Stimulated activated CD8-positive, alpha-beta memory T cell treated with anti-CD3 and anti-CD28 coated beads, Interleukin-15, amount 100 ng/mL, for 48 hours (primary cell): ENCODE data around the gene MGRN1.
A peak's percentile ranks its signal among the peaks of the same experiment; 100 is the strongest.

Experiments
- DNase-seq, 2 donors: peaks; one replicate each; pipeline ENCODE4 v3.0.0-alpha.2; 2020; ENCODE audit warnings: low read depth in 2 of 2

Gene MGRN1

DNA sequence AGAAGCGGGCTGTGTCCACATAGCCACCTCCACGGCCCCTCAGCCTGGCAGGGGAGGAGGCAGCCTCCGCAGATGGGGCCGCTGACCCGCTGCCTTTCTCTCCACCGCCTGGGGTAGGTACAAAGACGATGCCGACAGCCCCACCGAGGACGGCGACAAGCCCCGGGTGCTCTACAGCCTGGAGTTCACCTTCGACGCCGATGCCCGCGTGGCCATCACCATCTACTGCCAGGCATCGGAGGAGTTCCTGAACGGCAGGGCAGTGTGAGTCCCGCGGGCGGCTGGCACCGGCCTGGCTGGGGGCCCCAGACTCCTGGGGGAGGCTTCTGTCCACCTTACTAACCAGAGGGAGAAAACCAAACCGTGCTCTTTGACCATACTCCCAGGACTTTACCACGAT lies 27.9 kb downstream of the MGRN1 start:
- no peak for DNase-seq

DNA sequence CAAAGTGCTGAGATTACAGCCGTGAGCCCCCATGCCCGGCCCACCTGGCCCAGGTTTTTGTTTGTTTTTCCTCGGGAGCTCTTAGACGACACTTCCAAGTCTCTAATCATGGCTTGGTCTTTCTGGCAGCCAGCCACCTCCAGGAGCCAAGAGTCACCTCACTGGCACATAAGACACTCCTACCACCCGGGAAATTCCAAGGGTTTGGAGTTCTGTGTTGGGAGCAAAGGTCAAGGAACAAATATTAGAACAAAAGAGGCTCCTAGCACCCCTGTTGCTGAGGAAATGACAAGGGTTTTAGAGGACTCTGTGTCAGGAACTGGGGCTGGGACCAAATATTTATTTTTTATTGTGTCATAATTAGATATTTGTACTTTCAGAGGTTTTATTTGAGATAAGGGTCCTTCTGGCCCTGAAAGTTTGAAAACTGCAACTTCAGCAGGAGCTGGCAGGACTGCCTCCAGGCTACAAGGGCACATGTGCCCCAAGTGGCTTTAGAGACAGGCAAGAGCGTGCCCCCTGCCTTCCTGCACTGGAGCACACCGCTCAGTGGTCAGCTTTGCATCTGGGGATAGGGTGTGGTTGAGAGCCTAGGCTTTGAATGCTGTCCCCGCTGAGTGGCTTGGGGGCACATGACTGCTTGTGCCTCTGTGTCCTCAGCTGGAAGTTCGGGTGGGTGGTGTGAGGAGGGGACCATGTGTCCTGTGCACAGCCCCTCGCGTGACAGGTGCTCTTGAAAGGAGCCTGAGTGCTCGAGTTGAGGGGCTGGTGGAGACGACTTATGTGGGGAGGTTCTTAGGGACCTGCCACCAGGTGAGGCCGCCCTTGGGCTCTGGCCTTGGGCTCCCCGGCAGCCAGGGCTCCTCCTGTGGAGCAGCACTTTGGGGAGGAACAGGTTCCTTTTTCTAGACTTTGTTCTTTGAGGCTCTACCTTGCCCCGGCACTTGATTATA lies 29.7 kb downstream of the MGRN1 start:
- no peak for DNase-seq

- DNase-seq, result no peak
These were observed 30.5 kb downstream of the MGRN1 start for GRCh38 chr16:4654964-4655590.

- DNase-seq, result no peak
These were observed 31.2 kb downstream of the MGRN1 start for GRCh38 chr16:4655801-4656200.

DNA sequence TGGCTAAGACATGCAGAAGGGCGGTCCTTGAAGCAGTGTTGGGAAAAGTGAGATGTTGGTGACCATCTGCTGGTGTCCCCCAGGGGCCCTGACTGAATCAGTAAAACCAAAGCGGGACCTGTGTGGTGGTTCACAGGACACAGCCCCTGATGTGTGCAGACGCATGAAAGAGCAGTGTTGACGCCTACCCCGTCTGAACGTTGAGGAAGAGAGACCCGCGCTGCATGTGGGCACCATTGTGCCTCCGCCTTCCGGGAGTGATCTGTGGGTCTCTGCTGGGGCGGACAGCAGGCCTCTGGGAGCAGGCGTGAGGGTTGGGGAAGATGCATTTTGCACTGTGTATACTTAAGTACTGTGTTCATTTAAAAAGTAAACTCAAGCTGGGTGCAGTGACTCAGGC lies 31.6 kb downstream of the MGRN1 start:
- no peak for DNase-seq

DNA sequence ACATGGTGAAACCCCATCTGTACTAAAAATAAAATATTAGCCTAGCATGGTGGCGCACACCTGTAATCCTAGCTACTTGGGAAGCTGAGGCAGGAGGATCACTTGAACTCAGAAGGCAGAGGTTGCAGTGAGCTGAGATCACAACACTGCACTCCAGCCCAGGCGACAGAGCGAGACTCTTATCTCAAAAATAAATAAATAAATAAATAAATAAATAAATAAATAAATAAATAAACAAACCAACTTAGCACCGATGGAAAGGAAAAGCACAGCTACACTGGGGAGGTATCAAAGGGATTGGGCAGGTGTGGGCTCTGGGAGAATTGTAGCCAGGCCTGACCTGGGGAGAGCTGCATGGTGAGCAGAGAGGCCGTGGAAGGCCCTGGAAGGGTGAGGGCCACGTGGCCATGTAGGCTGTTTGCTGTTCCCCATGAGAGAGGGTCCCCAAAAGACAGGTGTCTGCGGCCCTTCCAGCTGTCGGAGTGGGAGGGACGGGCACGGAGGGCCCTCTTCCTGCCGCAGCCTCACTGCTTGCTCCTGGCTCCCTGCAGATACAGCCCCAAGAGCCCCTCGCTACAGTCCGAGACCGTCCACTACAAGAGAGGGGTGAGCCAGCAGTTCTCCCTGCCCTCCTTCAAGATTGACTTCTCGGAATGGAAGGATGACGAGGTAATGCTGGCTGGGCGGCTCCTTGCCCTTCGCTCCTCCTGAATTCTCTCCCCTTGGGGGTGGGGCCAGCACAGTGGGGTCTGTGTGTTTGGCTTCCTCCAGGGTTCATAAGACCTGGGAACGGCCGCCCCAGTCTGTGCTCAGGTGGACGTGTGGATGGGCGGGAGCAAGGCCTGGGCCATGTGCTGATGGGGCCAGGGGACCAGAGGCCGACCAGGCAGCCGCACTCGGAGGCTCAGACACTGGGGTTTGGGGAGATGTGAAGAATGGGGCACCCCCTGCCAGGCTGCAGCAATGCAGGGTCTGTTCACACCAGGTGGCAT lies 32.4 kb downstream of the MGRN1 start:
- no peak for DNase-seq

GRCh38 chr16:4659363-4660353 lies 35.0 kb downstream of the MGRN1 start:
- no peak for DNase-seq

DNA sequence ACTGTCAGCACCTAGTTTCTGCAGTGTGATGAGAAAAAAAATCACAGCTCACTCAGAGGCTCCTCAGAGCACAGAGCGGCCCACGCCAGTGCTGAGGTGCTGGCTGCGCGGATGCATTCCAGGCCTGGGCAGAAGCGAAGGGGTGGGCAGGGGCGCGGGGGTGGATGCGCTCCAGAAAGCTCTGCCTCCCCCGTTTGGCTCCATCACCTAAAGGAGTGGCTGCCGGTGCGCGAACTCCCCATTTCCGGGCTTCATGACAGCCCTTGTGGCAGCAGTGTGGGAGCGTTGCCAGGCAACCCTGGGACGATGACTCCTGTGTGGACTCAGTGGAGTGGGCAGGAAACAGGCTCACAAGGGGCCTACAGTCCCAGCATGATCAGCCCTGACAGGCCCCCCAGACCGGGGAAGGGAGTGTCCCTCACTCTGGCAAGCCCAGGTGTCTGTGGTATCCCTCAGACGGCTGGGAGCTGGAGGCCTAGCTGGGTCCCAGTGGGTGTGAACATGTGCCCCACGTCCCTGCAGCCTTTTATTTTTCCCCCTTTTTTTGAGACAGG lies 35.9 kb downstream of the MGRN1 start:
- peak; percentile 78 to 89 for DNase-seq

DNA sequence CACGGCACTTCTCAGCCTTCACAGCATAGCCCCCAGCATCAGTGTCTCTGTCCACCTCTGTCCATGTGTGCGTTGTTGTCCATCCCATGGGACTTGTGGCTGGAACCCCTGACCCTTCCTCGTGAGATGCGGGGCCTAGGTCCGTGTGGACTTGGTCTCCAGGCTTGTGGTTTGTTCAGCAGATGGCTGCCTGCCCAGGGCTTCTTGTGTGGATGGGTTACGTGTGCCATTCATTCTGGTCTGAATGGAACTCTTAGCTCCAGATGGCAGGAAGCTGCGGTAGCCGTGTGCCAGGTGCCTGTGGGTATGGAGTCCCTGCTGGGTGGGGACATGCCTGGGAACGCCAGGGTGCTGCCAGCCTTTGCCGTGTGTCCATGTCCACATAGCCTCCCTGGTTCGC lies 37.0 kb downstream of the MGRN1 start:
- DNase-seq, result no peak

GRCh38 chr16:4663465-4663776 lies 38.8 kb downstream of the MGRN1 start:
- no peak for DNase-seq

DNA sequence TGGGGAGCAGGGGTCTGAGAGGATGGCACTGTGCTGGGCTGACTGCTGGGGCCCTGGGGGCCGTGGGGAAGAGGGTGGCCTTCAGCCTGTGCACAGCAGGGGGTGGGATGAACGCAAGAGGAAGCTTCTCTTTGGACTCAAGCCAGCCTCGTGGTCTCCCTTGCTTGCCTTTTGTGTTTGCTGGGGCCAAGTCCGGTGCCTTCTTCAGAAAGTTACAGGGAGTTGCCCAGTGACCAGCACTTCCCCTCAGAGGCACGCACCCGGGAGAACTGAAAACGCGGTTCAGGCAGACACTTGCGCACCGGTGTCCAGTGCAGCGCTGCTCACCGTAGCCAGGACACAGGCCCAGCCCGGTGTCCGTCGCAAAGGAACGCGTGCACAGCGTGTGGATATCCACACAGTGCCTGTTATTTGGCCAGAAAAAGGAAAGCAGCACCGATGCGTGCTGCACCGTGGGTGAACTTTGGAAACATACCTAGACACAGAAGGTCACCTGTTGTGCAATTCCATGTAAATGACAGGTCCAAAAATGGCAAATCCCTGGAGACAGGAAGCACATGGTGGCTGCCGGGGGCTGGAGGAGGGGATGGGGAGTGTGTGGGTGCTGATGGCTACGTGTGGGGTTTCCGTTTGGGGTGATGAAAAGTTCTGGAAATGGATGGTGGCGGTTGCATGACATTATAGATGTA lies 39.3 kb downstream of the MGRN1 start:
- no peak for DNase-seq

DNA sequence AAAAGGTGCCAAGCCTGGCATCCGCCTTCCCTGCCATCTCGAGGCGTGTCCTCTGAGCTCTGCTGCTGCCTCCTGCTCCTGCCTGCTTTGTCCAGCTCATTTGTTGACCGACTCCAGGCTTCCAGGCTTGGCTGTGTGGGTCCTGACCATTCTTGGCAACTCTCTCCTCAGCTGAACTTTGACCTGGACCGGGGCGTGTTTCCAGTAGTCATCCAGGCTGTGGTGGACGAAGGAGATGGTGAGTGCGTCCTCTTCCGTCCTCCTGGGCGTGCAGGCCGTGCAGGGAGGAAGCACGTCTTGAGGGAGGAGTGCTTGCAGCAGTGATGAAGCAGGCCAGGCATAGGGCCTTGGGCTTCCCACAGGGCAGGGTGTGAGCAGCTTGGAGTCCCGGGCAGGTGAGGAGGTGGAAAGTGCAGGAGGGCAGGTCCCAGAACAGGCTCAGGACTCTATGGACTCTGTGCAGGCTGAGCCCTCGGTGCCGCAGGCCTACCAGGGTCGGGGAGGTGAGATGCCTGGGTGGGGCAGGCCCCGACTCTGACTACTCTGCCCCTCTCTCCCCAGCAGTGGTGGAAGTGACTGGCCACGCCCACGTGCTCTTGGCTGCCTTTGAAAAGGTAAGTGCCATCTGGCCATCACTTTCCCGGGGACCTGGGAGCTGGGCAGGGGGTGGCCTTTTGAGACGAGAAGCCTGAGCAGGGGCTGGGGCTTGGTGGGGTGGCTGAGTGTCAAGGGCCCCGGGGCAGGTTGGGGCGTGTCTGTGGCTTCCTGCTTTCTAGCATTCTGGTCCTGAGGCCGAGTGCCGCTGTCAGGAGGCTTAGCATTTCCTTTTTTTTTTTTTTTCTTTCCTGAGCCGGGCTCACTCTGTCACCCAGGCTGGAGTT lies 40.2 kb downstream of the MGRN1 start:
- DNase-seq, result peak; percentile 28 to 38

GRCh38 chr16:4666537-4667202 lies 42.0 kb downstream of the MGRN1 start:
- DNase-seq, result no peak

DNA sequence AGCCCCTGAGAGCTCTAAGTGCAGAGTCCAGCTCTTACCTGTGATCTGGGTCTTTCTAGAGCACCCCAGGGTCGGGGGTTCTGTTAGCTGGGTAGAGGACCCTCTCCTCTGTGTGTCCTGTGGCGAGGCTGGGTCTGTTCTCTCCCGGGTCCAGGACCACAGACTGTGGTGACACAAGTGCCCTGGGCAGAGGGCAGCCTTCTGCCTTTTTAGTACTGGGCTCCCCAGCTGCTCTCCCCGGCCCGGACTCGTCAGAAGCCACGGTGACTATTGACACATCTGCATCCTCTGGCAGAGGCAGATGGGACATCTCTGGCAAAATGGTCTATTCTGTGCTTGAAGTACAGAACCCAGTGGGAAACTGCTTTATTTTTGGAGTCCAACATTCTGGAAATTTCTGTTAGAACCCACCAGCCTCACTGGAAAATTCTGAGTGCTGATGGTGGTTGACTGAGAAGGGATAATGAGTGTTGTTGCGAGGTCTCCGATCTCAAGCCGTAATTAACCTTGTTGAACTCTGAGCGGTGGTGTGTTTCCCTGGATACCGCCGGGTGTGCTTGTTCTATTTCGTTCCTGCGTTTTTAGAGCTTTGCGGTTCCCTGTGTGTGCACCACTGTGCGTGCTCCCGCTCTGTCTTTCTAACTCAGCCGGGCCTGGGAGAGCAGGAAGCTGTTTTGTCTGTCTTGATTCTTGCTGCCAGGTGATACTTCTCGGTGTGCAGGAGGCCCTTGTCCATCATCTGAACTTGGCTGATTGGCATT lies 42.8 kb downstream of the MGRN1 start:
- DNase-seq, result no peak

DNA sequence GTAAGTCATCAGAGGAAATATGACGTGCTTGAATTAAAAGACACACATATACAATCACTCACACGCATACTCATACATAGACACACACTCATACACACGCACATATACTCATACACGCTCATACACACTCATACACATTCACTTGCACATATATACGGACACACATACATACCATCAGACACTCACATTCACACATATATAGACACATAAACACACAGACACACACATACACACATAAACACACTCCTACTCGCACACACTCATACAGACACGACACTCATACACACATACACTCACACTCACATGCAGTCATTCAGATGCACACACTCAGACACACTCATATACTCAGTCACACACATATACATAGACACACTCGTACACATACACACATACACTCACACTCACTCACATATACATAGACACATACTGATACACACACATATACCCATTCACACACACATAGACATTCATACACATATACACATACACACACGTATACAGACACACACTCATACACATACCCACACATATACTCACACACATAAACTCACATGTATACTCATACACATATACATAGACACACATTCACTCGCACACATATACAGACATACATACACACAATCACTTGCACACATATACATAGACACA lies 43.8 kb downstream of the MGRN1 start:
- DNase-seq, result no peak

DNA sequence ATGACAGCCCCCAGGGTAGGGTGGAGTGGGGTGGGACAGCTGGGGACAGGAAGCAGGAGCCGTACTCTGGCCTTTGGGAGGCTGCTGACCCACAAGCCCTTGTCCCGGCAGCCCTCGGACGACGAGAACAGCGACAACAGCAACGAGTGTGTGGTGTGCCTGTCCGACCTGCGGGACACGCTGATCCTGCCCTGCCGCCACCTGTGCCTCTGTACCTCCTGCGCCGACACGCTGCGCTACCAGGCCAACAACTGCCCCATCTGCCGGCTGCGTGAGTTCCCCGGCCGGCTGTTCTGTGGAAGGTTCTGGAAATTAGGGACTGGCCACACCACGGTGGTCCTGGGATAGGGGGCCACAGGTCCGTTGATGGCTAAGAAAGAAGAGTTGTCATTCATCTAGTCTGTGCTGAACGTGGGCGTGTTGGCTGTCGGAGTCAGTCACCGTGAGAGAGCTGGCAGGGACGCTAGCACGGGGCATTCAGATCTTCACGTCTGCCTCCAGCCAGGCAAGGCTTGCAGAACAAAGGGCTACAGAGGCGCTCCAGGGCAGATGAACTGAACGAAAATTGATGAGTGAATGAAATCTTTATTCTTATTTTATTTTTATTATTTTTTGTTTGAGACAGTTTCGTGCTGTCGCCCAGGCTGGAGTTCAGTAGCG lies 48.9 kb downstream of the MGRN1 start:
- no peak for DNase-seq
